Measurements from ENCODE around the gene STK17B.

Gene STK17B

GRCh38 chr2:196183528-196184231 lies 12.3 kb upstream of the STK17B start:
- no peak for DNase-seq

- no peak for DNase-seq
Observed at GRCh38 chr2:196183172-196183473, 11.7 kb upstream of the STK17B start.

- no peak for DNase-seq
Observed at GRCh38 chr2:196182439-196183171, 11.2 kb upstream of the STK17B start.

GRCh38 chr2:196181484-196181883 lies 10.1 kb upstream of the STK17B start:
- no peak for DNase-seq

GRCh38 chr2:196177124-196177523 lies 5.7 kb upstream of the STK17B start:
- no peak for DNase-seq

- no peak for DNase-seq
Observed at GRCh38 chr2:196176142-196176738, 4.9 kb upstream of the STK17B start.

- no peak for DNase-seq
Observed at GRCh38 chr2:196174404-196174803, 3.0 kb upstream of the STK17B start.

- DNase-seq = no peak
Observed at GRCh38 chr2:196173505-196173904, 2.1 kb upstream of the STK17B start.

GRCh38 chr2:196172951-196173350 lies 1.6 kb upstream of the STK17B start:
- no peak for DNase-seq

GRCh38 chr2:196171946-196172345 lies 568 bp upstream of the STK17B start:
- no peak for DNase-seq

GRCh38 chr2:196170606-196171247 lies 651 bp downstream of the STK17B start:
- no peak for DNase-seq

- no peak for DNase-seq
Observed at GRCh38 chr2:196170213-196170605, 1.2 kb downstream of the STK17B start.

- no peak for DNase-seq
Observed at GRCh38 chr2:196169516-196169915, 1.9 kb downstream of the STK17B start.

GRCh38 chr2:196168181-196168580 lies 3.2 kb downstream of the STK17B start:
- no peak for DNase-seq

GRCh38 chr2:196167666-196168065 lies 3.7 kb downstream of the STK17B start:
- no peak for DNase-seq

- no peak for DNase-seq
Observed at GRCh38 chr2:196166876-196167275, 4.5 kb downstream of the STK17B start.

- no peak for DNase-seq
Observed at GRCh38 chr2:196165016-196165415, 6.4 kb downstream of the STK17B start.

GRCh38 chr2:196163285-196163684 lies 8.1 kb downstream of the STK17B start:
- DNase-seq = no peak

GRCh38 chr2:196162586-196163175 lies 8.7 kb downstream of the STK17B start:
- DNase-seq = no peak

GRCh38 chr2:196160946-196161345 lies 10.4 kb downstream of the STK17B start:
- DNase-seq = no peak

- DNase-seq = no peak
Observed at GRCh38 chr2:196160101-196160500, 11.3 kb downstream of the STK17B start.

GRCh38 chr2:196159221-196159892 lies 12.0 kb downstream of the STK17B start:
- DNase-seq = no peak

GRCh38 chr2:196155575-196155974 lies 15.8 kb downstream of the STK17B start:
- DNase-seq = no peak
